ENCODE results near the gene MAP1LC3A.
"Not testable (repeated sequence)": the region's sequence is repeated elsewhere in the genome, so short reads cannot be mapped to it uniquely, and the experiment has no call there.

The MAP1LC3A gene

GRCh38 chr20:34558320-34559218 lies at the start of gene MAP1LC3A:
TSS of gene MAP1LC3A (plus strand) at chr20:34558718. CDS start at chr20:34558869, 151 bp downstream.
- DNase-seq: no peak

DNA sequence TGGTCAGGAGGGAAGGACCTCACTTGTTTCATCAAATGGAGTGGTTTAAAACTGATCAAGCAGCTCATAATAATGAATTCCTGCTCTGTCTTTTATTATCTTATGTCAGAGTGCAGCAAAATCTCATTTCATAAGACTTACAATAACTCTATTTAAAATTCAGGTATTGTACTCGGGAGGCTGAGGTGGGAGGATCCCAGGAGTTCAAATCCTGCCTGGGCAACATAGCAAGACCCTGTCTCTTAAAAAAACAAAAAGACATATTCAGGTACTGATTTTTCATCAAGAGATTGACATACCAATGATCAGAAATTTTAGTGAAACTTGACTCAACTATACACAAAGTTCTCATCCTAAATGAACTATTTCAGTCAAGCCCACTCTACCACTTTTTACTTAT lies 47.9 kb upstream of the MAP1LC3A start:
- no peak for DNase-seq

- DNase-seq: no peak
These were observed 46.6 kb upstream of the MAP1LC3A start for GRCh38 chr20:34511891-34512265.

- no peak for DNase-seq
These were observed 46.1 kb upstream of the MAP1LC3A start for GRCh38 chr20:34512266-34512954.

GRCh38 chr20:34512955-34513419 lies 45.5 kb upstream of the MAP1LC3A start:
- DNase-seq: no peak

- not testable (repeated sequence) for DNase-seq
These were observed 44.5 kb upstream of the MAP1LC3A start for GRCh38 chr20:34514034-34514433.

GRCh38 chr20:34514897-34515483 lies 43.5 kb upstream of the MAP1LC3A start:
- DNase-seq: no peak

GRCh38 chr20:34515484-34516246 lies 42.9 kb upstream of the MAP1LC3A start:
- peak; percentile 27 for DNase-seq

GRCh38 chr20:34516247-34517113 lies 42.0 kb upstream of the MAP1LC3A start, which contains the start of gene DYNLRB1:
TSS of gene DYNLRB1 (plus strand) at chr20:34516422. CDS start at chr20:34516459, 37 bp downstream.
- DNase-seq: peak; percentile 66

- no peak for DNase-seq
These were observed 41.4 kb upstream of the MAP1LC3A start for GRCh38 chr20:34517114-34517505.

- DNase-seq: not testable (repeated sequence)
These were observed 39.7 kb upstream of the MAP1LC3A start for GRCh38 chr20:34518863-34519262.

DNA sequence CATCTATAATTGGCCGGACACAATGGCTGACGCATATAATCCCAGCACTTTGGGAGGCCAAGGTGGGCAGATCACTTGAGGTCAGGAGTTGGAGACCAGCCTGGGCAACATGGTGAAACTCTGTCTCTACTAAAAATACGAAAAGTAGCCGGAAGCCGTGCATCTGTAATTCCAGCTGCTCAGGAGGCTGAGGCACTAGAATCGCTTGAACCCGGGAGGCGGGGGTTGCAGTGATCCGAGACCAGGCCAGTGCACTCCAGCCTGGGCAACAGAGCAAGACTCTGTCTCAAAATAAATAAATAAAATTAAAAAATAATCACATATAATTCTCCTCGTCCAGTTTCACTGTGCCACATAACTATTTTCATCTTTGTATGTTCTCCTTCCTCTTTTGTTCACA lies 38.7 kb upstream of the MAP1LC3A start:
- DNase-seq: not testable (repeated sequence)

GRCh38 chr20:34522969-34523871 lies 35.3 kb upstream of the MAP1LC3A start:
- no peak for DNase-seq

DNA sequence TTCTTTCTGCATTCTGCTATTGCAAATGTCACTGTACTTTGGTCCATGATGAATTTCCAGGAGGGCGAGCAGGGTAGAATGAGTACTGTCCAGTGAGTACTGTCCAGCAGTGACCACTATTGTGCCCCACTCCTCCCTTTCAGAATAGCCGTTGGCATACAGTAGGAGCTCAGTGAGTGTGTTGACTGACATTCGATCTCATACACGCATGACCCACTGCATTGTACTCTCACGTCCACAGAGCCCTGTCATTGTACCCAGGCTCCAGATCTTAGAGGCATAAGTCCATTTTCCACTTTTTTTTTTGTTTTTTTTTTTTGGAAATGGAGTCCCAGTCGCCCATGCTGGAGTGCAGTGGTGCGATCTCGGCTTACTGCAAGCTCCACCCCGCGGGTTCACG lies 34.1 kb upstream of the MAP1LC3A start:
- no peak for DNase-seq

DNA sequence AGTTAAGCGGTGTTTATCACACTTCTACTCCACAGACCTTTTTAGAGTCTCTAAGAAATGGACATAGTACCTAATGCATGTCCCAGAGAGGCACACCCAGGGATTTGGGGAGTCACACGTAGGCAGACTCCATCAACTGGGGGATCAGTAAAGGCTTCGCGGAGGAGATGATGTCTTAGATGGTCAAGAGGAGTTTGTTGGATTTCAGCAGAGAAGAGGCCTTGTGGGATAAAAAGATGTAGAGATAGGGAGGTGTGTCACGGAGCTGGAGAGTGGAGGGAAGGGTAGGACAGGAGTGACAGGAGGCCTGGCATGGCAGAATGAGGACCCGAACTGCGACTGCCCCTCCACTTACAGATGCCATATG lies 33.2 kb upstream of the MAP1LC3A start:
- no peak for DNase-seq

GRCh38 chr20:34525709-34526416 lies 32.7 kb upstream of the MAP1LC3A start:
- no peak for DNase-seq

DNA sequence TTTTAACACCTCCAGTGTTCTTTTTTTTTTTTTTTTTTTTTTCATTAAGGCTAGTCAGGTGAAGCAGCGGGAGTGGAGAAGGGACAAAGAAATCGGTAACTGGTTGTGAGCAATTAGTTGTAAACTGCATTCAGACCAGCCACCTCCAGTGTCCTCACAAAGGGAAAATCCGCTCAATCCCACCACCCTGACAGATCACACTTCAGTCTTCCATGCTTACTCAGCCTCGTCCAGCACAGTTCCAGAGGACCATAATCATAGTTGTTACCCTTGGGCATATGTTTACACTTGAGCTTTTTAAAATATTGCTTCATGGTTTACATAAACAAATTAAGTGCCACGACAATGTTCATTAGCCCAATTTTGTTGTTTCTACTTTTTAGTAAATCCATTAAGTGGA lies 32.1 kb upstream of the MAP1LC3A start:
- no peak for DNase-seq

GRCh38 chr20:34527016-34527415 lies 31.5 kb upstream of the MAP1LC3A start:
- no peak for DNase-seq

DNA sequence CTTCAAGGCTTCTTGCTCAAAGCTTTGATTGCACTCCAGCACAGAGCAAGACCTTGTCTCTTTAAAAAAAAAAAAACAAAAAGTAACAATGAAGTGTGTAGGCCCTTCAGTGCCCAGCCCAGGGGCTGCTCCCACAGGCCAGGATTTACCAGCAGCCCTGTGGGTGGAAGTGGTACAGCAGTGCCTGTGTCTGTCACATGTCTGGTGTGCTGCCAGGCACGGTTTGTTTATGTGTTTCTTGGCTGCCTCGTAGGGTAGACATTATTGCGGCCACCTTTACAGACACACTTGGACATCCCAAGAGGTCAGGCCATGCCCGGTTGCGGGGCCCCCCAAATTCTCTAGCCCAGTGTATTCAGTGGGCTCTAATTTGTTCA lies 29.6 kb upstream of the MAP1LC3A start:
- no peak for DNase-seq

- DNase-seq: no peak
These were observed 28.8 kb upstream of the MAP1LC3A start for GRCh38 chr20:34529742-34530141.

Measured in GF-D8 (cell line).